ENCODE data around the gene GPHN.
"Not testable (repeated sequence)": the region's sequence is repeated elsewhere in the genome, so short reads cannot be mapped to it uniquely, and the experiment has no call there.

Gene GPHN

DNA sequence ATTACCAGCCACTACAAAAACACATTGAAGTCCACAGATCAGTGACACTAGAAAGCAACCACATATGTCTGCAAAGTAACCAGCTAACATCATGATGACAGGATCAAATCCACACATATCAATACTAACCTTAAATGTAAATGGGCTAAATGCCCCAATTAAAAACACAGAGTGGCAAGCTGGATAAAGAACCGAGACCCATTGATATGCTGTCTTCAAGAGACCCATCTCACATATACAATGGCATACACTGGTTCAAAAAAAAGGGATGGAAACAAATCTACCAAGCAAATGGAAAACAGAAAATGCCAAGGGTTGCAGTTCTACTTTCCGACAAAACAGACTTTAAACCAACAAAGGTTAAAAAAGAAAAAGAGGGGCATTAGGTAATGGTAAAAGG lies 307.7 kb downstream of the GPHN start:
- DNase-seq: no peak

DNA sequence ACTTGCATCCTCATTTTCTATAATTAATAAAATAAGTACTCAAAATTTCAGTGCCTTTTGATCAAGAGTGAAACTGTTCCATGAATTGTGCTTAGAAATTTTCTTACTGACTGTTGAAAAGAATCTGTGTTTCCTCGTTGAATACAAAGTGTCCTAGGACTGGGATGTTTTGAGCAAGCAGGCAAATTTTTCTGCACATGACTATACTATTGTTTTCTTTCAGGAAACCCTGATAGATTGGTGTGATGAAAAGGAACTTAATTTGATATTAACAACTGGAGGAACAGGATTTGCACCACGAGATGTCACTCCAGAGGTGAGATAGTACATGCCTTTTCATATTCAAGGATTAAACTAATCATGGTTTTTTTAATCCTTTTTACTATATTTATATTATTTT lies 316.3 kb downstream of the GPHN start:
- DNase-seq: no peak

DNA sequence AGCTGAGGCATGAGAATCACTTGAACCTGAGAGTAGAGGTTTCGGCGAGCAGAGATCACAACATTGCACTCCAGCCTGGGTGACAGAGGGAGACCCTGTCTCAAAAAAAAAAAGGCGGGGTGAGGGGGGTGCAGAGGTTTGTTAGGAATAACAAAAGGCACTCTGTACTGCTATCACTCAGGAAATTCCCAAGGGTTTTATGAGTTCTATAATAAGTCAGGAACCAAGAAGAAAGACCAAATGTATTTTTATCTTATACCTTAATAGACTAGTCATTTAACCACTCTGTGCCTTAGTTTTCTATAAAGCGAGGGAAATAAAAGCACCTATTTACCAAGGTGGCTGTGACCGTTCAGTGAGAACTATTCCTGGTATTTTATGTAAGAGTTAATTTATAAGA lies 319.2 kb downstream of the GPHN start:
- DNase-seq: no peak

DNA sequence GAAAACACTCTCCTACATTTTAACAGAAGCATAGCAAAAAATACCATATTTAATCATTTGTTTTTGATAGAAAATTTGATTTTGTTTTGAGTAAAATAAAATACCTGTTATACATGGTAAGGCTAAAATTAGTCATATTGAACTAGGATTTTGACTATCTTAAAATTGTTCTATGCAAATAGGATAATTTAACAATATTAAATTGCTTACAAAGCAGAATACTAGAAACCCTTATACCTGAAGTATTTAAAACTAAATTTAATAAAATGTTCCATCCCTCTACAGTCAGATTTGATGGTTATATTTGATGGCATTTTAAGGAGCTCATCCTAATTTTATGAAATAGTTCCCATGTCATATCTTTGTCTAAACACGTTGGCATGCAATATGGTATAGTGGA lies 323.2 kb downstream of the GPHN start:
- DNase-seq: no peak

DNA sequence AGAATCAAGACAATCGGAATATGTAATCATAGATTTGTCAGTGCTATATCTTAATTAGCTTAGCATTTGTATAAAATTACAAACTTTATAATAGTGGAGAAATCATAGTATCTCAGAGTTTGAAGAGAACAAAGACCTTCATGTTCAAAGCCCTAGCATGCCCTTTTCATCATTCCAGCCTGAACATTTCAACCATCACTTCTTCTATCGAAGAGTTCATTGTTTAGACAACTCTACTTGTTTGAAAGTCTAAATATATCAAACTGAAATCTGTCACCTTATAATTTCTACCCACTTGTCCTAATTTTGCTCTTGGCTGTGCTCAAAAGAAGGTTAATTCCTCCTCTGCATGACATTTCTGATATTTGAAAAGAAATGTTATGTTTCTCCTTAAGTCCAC lies 325.9 kb downstream of the GPHN start:
- no peak for DNase-seq

DNA sequence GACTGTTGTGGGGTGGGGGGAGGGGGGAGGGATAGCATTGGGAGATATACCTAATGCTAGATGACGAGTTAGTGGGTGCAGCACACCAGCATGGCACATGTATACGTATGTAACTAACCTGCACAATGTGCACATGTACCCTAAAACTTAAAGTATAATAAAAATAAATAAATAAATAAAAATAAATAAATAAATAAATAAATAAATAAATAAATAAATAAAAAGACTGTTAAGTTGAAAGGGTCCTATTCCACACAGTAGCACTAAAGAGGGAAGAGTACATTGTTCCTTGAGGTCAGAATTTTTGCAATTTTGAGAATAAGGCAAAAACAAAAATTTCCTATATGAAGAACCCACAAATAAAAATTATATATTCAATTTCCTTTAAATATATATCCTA lies 329.5 kb downstream of the GPHN start:
- DNase-seq: not testable (repeated sequence)

DNA sequence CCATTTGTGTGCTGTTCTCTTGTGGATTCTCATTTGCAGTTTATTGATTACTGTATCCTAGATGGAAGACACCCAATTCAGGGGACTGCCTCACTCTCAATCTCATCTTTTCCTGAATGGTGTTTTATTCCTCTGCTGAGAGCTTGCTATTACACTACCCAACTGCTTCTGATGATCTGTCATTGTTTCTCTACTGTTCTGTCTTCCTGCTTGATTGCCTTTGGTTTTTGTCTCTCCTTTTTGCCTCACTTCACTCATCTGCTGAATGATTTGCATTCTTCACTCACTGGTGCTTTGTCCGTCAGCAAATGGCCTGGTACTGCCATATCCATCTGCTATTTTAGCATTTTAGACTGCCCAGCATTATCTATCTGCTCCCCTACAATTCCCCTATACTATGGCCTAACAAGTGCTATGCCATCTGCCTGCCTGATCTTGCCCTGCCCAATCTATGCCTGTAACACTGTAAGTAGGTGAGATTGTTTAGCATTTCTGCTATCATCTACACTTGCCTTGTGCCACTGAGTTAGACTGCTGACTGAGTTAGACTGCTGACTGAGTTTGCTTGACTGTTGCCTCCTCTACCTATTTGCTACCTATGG lies 335.1 kb downstream of the GPHN start:
- DNase-seq: no peak

DNA sequence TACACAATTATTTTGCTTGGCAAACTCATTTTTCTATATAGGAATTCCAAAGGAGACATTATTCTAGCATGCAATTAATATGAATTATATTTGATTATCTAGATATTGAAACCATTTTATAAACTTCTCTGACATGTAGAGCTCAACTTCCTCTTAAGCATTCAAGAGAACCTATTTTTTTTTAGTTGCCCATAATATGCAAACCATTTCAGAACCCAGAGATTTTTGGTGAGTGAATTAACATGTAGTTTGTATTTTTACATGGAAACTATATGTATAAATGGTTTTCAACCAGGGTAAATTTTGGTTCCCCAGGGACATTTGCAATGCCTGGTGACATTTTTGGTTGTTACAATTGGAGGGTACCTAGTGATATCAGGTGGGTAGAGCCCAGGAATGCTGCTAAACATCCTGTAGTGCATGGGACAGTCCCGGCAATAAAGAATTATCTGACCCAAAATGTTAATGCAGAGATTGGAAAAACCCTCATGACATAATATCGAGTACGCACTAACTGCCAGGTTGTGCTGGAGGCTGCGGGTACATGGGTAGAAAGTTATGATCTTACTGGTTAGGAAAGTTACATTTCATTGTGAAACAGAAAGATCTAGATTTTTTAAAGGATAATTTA lies 342.4 kb downstream of the GPHN start:
- DNase-seq: no peak

DNA sequence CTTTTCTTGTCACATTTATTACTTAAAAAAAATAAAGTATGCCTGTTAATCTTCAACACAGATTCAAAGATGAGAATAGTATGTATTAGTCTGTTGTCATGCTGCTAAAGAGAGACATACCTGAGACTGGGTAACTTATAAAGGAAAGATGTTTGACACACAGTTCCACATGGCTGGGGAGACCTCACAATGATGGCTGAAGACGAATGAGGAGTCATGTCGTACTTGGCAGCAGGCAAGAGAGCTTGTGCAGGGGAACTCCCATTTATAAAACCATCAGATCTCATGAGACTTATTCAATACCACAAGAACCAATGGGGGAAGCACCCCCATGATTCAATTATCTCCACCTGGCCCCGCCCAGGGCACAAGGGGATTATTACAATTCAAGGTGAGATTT lies 345.4 kb downstream of the GPHN start:
- DNase-seq: no peak

DNA sequence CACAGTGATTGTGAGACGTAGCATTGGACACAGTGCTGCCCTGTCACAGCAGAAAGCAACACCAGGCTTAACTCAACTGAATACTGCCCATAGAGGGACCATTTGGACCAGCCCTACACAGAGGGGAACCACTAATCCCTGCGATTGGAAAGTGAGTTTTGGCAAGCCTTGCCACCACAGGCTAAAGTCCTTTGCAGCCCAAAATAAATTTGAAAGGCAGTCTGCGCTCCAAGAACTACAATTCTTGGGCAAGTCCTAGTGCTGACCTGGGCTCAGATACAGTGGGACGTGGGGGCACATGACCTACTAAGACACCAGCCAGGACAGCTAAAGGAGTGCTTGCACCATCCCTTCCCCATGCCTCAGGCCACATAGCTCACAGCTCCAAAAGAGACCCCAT lies 349.9 kb downstream of the GPHN start:
- DNase-seq: no peak

DNA sequence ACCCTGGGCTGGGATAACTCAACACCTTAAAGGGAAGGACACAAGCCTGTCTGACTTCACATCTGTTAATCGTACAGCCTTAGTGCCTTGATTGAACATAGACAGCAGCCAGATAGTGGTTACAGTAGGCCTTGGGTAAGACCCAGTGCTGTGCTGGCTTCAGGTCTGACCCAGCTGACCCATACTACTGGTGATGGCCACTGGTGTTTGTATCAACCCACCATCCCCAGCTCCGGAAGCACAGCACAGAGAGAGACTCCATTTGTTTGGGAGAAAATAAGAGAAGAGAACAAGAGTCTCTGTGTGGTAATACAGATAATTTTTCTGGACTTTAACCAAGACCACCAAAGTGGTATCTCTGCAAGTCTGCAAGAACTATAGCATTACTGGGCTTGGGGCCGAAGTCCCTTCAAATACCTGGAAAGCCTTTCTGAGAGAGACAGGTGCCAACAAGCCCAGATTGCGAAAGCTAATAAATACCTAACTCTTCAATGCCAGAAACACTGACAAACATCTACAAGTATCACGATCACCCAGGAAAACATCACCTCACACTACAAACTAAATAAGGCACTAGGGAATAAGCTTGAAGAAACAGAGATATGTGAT lies 351.2 kb downstream of the GPHN start:
- DNase-seq: no peak

DNA sequence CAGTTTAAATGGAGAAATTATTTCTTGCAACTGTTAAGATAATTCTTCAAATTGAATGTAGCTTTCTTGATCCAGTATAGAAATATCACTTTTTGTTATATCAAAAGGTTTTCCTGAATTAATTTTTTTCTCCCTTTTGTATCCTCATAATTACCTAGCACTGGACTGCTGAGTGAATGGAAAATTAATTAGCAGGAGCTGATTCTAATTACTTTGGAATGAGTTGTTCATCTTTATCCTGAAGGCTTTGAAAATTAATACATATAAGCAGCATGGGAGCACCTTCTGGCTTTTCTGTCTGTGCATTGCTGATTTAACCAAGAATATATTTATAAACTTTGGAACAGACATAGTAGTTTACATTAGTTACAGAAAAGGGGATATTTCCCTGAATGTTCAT lies 373.6 kb downstream of the GPHN start:
- DNase-seq: no peak

DNA sequence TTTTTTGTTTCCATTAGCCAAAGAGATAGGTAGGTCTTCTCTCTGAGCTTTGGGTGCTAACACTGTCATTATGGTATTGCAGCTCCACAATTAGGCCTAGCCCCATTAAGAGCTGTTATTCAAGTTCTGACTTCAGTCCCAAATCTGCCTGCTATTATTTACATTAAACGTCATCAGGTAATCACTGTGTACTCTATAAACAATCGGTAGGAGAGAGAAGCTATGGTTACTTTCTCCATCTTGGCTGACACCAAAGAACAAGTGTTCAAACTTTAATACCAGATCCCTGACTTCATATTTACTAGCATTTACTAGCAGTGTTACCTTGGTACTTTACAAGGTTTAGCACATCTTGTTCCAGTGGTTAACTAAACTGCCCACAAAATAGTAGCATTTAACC lies 376.2 kb downstream of the GPHN start:
- DNase-seq: no peak

DNA sequence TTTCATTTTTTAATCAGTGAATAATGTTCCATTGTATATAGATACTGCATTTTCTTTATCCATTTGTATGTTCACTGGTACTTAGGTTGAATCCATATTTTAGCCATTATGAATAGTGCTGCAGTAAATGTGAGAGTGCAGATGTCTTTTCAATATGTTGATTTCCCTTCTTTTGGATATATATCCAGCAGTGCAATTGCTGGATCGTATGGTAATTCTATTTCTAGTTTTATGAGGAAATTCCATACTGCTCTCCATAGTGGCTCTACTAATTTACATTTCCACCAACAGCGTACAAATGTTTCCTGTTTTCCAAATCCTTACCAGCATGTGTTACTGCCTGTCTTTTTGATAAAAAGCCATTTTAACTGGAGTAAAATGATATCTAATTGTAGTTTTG lies 392.8 kb downstream of the GPHN start:
- no peak for DNase-seq

DNA sequence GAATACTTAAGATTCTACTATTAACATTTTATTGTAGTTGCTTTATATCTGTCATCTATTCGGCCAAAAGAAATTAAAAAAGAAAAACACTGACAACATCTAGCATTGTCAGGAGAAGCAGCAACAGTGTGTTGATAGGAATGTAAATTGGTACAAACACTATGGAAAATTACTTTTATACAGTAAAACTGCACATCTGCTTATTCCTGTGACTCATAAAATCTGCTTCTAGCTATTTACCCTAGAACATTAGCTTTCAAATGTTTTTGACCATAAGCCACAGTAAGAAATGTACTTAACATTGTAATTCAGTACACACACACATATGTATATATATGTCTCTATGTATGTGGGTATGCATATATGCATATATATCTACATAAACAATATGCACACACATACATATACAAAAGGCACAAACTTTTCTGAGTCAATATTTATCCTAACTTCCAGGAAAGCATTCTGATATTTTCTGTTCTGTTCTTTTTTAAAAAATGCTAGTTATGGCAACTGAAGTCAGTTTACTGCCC lies 402.4 kb downstream of the GPHN start:
- no peak for DNase-seq

DNA sequence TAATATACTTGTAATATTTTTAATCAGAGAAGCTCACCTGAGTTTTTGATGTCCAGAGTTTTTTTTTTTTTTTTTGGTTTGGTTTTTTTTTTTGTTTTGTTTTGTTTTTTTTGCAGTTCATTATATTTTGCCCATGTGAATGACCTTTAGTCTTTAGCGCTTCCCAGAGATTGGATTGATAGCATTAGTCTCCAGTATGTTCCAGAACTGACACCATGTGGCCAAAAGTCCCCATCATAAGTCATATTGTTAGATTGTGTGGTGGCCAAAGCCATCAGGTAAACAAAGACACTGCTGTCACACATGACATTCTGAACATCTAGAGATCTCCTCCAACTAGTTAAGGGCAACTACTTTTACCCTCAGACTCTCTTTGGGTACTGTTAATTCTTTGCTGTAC lies 408.5 kb downstream of the GPHN start:
- DNase-seq: no peak

DNA sequence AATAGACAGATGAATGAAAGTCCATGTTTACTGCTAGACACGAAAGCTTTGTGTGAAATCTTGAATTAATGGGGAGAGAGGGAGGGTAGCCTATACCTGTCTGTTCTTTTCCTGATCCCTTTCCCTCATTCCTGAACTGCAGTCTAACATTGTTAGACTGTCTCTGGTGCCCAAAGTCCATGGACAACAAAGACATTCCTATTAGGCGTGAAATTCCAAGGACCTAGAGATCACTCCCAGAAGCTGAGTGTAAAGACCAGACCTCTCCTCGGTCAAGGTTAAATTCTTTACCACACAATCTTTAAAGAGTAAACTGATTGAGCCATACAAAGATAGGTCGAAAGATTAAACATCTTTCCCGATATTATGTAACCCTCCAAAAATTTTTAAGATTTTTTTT lies 410.6 kb downstream of the GPHN start:
- DNase-seq: no peak

DNA sequence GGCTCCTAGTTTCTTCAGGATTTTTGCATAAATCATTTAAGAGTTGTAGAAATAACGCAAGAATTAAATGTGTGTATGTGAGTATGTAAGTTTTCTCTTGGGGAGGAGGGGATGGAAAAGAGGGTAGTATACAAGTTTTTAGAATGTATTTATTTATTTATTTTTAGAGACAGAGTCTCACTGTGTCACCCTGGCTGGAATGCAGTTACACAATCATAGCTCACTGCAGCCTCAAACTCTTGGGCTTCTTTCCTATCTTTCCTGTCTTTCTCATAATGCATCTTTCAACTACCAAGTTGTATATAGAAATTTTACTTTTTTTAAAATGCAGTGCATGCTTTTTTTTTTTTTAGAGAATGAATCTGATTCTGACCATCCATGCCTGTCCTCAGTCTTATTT lies 412.2 kb downstream of the GPHN start:
- DNase-seq: no peak

DNA sequence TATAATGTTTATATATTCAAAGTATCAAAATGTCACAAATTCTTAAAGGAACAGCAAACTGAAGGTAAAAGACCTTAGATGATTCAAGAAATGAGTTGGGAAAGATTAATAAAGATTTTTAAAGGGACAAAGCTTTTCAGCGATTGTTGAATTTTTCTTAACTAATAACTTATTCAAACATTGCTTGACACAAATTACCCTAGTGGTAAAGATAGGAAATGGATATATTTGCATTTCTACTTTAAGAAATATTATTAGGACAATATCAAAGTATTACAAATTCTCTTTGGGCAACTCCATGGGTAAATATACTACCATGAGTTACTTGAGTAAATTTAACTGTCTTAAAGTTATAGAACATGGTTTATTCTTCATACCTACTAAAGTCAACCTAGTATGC lies 415.3 kb downstream of the GPHN start:
- no peak for DNase-seq

DNA sequence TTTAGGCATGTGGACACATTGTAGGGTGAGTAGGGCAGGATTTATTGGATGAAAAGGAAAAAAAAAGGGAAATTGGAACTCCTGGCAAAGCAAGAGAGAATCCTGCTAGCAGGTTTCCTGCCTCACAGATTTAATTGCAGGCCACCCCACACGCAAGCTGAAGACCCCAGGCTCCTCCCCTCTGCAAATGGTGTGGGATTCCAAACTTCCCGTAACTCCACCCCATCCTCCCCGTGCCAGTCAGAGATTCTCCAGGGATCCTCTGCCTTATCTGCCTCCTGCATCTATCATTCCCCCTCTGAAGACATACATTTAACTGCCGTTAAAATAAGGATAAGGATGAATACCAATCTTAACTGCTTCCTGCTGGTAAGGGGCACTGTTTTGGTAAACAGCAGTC lies 431.5 kb downstream of the GPHN start:
- DNase-seq: no peak

DNA sequence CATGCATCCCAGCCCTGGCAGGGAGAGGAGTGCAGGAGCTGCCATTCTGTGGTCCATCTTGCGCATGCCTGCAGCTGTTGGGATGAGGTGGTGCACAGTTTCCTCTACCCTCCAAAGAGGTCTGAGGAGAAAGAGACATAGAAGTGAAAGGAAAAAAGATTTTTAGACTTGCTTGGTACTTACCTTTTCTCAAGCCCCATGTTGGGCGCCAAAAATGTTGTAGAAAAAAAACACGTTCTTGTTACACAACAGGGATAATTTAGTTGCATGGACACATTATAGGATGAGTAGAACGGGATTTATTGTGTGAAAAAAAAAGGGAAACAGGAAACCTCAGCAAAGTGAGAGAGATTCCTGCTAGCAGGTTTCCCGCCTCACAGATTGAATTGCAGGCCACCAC lies 436.9 kb downstream of the GPHN start:
- no peak for DNase-seq

DNA sequence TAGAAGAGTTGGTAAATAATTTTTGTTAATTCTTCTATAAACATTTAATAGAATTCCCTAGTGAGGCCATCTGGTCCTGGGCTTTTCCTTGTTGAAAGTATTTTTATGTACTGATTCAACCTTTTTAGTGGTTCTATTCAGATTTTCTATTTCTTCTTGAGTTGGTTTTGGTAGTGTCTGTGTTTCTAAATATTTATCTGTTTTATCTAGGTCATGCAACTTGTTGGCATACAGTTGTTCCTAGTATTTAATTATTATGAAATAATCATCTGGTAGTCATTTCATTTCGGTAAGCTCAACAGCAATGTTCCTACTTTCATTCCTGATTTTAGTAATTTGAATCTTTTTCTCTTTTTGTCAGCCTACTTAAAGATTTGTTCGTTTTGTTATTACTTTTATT lies 447.2 kb downstream of the GPHN start:
- no peak for DNase-seq

DNA sequence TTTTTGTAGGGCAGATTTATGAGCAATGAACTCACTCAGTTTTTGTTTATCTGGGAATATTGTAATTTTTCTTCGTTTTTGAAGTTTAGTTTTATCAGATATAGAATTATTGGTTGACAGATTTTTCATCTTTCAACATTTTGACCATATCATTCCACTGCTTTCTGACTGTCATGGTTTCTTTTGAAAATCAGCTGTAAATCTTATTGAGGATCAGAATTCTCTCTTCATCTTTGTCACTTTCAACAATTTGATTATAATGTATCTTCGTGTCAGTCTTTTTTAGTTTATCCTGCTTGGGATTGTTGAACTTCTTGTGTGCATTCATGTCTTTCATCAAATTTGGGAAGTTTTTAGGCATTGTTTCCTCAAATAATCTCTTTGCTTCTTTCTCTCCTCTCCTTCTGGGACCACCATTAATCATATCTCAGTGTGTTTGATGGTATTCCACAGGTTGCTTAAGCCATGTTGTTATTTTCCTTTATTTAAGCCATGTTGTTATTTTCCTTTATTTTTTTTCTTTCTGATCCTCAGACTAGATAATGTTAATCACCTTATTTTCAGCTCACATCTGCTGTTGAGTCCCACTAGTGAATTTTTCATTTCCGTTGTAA lies 451.6 kb downstream of the GPHN start:
- DNase-seq: no peak

DNA sequence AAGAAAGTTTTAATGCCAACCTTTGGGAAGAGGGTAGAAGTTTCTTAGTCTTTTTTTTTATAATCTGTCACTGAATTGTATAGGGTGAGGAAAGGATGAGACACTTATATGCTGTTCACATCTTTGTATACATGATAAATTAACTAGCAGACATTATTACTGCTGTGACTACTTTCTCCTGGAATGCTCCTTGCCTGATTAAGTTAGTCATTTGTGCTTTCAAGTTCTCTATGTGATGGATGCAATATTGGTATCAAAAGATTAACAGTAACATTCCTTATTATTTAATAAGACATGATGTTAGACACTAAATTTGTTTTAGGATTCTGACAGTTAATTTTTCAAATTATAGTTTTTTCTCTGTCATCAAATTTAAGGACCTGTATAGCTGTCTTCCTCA lies 457.9 kb downstream of the GPHN start:
- no peak for DNase-seq

All from activated T-cell treated with anti-CD3 and anti-CD28 coated beads for 4 hours (primary cell).